HepG2 (cell line): Measurements from ENCODE around the gene TNFAIP1. TPM values are rescaled to one million over a fixed set of nuclear protein-coding genes. Genes with fewer than 3 reads are reported as not detected.

Experiments
- ATAC-seq: fragments of 200-7000 bp; cut with Tn5 transposase; 3 replicates; pipeline ENCODE4 v1.9.1; 2020; ENCODE audit warnings: mild to moderate bottlenecking, moderate library complexity
- BruUV-seq: library from RNA; stranded (reverse); fragments of 400-500 nt; replicated peaks from 2 replicates; lab custom pipeline; 2021; lab: Mats Ljungman, UMichigan
- CTCF ChIA-PET: fragments of 300-600 bp; formaldehyde crosslinking; extraction: SDS; loops from one replicate; lab custom pipeline; 2021; ENCODE audit warnings: low total read pairs, inconsistent platforms, low intra/inter-chr PET ratio; lab: Yijun Ruan, JAX
- POLR2A ChIA-PET: fragments of 350-600 bp; sonication (Branson Sonifier 250); formaldehyde crosslinking; loops from one replicate; lab custom pipeline; 2020; ENCODE audit warnings: antibody characterized with exemption, inconsistent platforms; lab: Yijun Ruan, JAX
- DNase-seq: peaks from one replicate; pipeline ENCODE4 v3.0.0-alpha.2; 2015; ENCODE audit warnings: low spot score
- FAIRE-seq: peaks from 3 replicates; lab custom pipeline; 2011; peaks lifted over from hg19 to GRCh38; lab: Jason Lieb, UNC
- H2AFZ ChIP-seq: one replicate; pipeline ENCODE4 v1.6.1; 2011; ENCODE audit warnings: low read length, inconsistent platforms
- H3K27ac ChIP-seq: fragments of 300-600 bp; 3 replicates; pipeline ENCODE4 v1.8.0; 2011; ENCODE audit warnings: mixed run types, mild to moderate bottlenecking, mixed read lengths, low read length, inconsistent platforms; ENCODE audit not compliant: insufficient read depth; ENCODE audit errors: extremely low read length
- H3K27me3 ChIP-seq, 2 experiments: fragments of 200-600 bp in 1 of 2; 2 replicates in 1 of 2; 3 replicates in 1 of 2; pipeline versions ENCODE4 v1.6.0 to v1.8.0; 2011; ENCODE audit warnings: low read length in 2 of 2, mild to moderate bottlenecking in 2 of 2, moderate library complexity in 2 of 2, inconsistent platforms in 1 of 2; ENCODE audit not compliant: insufficient read depth in 2 of 2, control insufficient read depth in 1 of 2
- H3K36me3 ChIP-seq, 2 experiments: fragments of 200-600 bp in 1 of 2; replicated peaks in 1 of 2; 2 replicates in 1 of 2; 3 replicates in 1 of 2; pipeline versions ENCODE4 v1.5.1 to v1.8.0; 2011; ENCODE audit warnings: low read length in 2 of 2, inconsistent platforms in 1 of 2; ENCODE audit not compliant: insufficient read depth in 2 of 2, control insufficient read depth in 1 of 2
- H3K4me1 ChIP-seq: 2 replicates; pipeline ENCODE4 v1.5.1; 2012; ENCODE audit warnings: low read length, inconsistent platforms; ENCODE audit not compliant: insufficient read depth
- H3K4me2 ChIP-seq: 2 replicates; pipeline ENCODE4 v1.6.0; 2011; ENCODE audit warnings: low read depth, low read length, inconsistent platforms
- H3K4me3 ChIP-seq, 3 experiments: fragments of 200-600 bp in 1 of 3; sonication (generic), shearing (Covaris generic) in 1 of 3; replicated peaks in 1 of 3; 2 replicates each; pipeline ENCODE4 v1.5.1; 2011 to 2016; ENCODE audit warnings: low read length in 3 of 3, inconsistent platforms in 2 of 3, low read depth in 2 of 3, mild to moderate bottlenecking in 2 of 3, control low read depth in 1 of 3, mixed read lengths in 1 of 3; ENCODE audit not compliant: insufficient read depth in 1 of 3
- H3K79me2 ChIP-seq: one replicate; pipeline ENCODE4 v1.6.1; 2011; ENCODE audit warnings: low read length, inconsistent platforms; ENCODE audit not compliant: insufficient read depth
- H3K9ac ChIP-seq: 2 replicates; pipeline ENCODE4 v1.6.0; 2011; ENCODE audit warnings: mild to moderate bottlenecking, low read depth, low read length, inconsistent platforms; ENCODE audit not compliant: insufficient read depth
- H3K9me3 ChIP-seq: 2 replicates; pipeline ENCODE4 v1.5.1; 2012; ENCODE audit warnings: mild to moderate bottlenecking, low read length
- H4K20me1 ChIP-seq: 2 replicates; pipeline ENCODE4 v1.6.0; 2011; ENCODE audit warnings: inconsistent platforms, mild to moderate bottlenecking, low read length, moderate library complexity; ENCODE audit not compliant: insufficient read depth
- ELF1 ChIP-seq: sonication (generic); formaldehyde crosslinking; IDR thresholded peaks from 2 replicates; pipeline ENCODE4 v1.4.0; 2020; ENCODE audit warnings: missing genetic modification reagents
- FIP1L1 ChIP-seq: fragments of 200-400 bp; formaldehyde crosslinking; IDR thresholded peaks from 2 replicates; pipeline ENCODE4 v1.6.1; 2018; ENCODE audit warnings: low read depth, mild to moderate bottlenecking, low read length, moderate library complexity, borderline replicate concordance; ENCODE audit not compliant: insufficient read depth
- FOSL1 ChIP-seq: sonication (generic); formaldehyde crosslinking; IDR thresholded peaks from 2 replicates; pipeline ENCODE4 v1.9.0; 2021; ENCODE audit warnings: missing genetic modification reagents, borderline replicate concordance
- GTF2F1 ChIP-seq: fragments of 150-350 bp; IDR thresholded peaks from 2 replicates; pipeline ENCODE4 v1.6.1; 2014; ENCODE audit warnings: low read length
- MBNL3 ChIP-seq: fragments of 250-450 bp; sonication (Bioruptor Pico); conservative IDR thresholded peaks from 2 replicates; pipeline ENCODE4 v1.8.0; 2022; ENCODE audit warnings: mild to moderate bottlenecking, inconsistent platforms
- PHF21A ChIP-seq: sonication (generic); formaldehyde crosslinking; IDR thresholded peaks from 2 replicates; pipeline ENCODE4 v1.5.0; 2020; ENCODE audit warnings: mild to moderate bottlenecking, missing genetic modification reagents
- PLRG1 ChIP-seq: fragments of 450-650 bp; conservative IDR thresholded peaks from 2 replicates; pipeline ENCODE4 v1.6.1; 2016
- REL ChIP-seq: sonication (generic); formaldehyde crosslinking; conservative IDR thresholded peaks from 2 replicates; pipeline ENCODE4 v1.8.0; 2022; ENCODE audit warnings: mild to moderate bottlenecking, missing genetic modification reagents, moderate library complexity
- ZBTB44 ChIP-seq: sonication (generic); formaldehyde crosslinking; IDR thresholded peaks from 2 replicates; pipeline ENCODE4 v1.4.0; 2020; ENCODE audit warnings: missing genetic modification reagents
- ZNF10 ChIP-seq: sonication (generic); formaldehyde crosslinking; IDR thresholded peaks from 2 replicates; pipeline ENCODE4 v1.4.0; 2020; ENCODE audit warnings: mild to moderate bottlenecking, low read depth, missing genetic modification reagents, borderline replicate concordance
- ZNF20 ChIP-seq: sonication (generic); formaldehyde crosslinking; IDR thresholded peaks from 2 replicates; pipeline ENCODE4 v1.4.0; 2020; ENCODE audit warnings: mild to moderate bottlenecking, moderate library complexity, missing genetic modification reagents
- WGBS: methylation state at CpG from one replicate; pipeline ENCODE4 v1.1.6; 2017; ENCODE audit warnings: low lambda C conversion rate; 5-methylcytosine and 5-hydroxymethylcytosine counted together
- in situ Hi-C: cut with HindIII; loops from 2 replicates; pipeline ENCODE4 v1.10.0; 2017; ENCODE audit warnings: low pct_unique_long_range_greater_than_20kb; ENCODE audit not compliant: extremely low pct_ligation_motif_present
- intact Hi-C: fragments of 100-400 bp; cut with micrococcal nuclease; formaldehyde crosslinking; loops from one replicate; pipeline ENCODE4 v1.10.0; 2022; ENCODE audit not compliant: unreplicated experiment
- polyA plus RNA-seq, 8 experiments: library from polyadenylated mRNA; depleted of rRNA in 3 of 8; stranded (reverse) in 7 of 8; unstranded in 1 of 8; fragments of >200 nt; fragmentation: Illumina TruSeq in 4 of 8; extraction: Trizol in 4 of 8; gene quantifications; 2 replicates each; pipeline versions ENCODE4 v1.2.1 to v1.2.3, GENCODE V29; 2011 to 2016; ENCODE audit warnings: low read depth in 4 of 8, missing spikeins in 1 of 8, mixed read lengths in 1 of 8; ENCODE audit not compliant: insufficient read depth in 1 of 8
- total RNA-seq, 5 experiments: library from RNA; depleted of rRNA; stranded (reverse); fragments of >200 nt; fragmentation: Illumina TruSeq; extraction: Trizol; gene quantifications; 2 replicates each; pipeline ENCODE4 v1.2.3, GENCODE V29; 2016; ENCODE audit warnings: low read depth in 1 of 5
- TF ChIP-seq, protein P1 (sequence below): sonication (generic); formaldehyde crosslinking; IDR thresholded peaks from 2 replicates; pipeline ENCODE4 v1.5.1; 2020; ENCODE audit warnings: missing genetic modification reagents, mild to moderate bottlenecking, borderline replicate concordance
- TF ChIP-seq, protein P2 (sequence below), 2 experiments: sonication (generic) in 1 of 2; formaldehyde crosslinking in 1 of 2; IDR thresholded peaks; 2 replicates each; pipeline versions ENCODE4 v1.5.1 to v1.6.1; 2011 to 2020; ENCODE audit warnings: borderline replicate concordance in 1 of 2, low read depth in 1 of 2, low read length in 1 of 2, mild to moderate bottlenecking in 1 of 2, missing genetic modification reagents in 1 of 2, moderate library complexity in 1 of 2

Gene TNFAIP1
- total and polyA plus RNA-seq, 2 of the 13 experiments (the other 11 are each of a cell fraction or from before 2014, with no cell fraction given), result 17.5 to 40.6 TPM

- no peak overlapping the region for H3K27ac ChIP-seq
- POLR2A ChIA-PET, result no interaction called here
- peaks cover 23 to 36% of the 10 kb centered on the region in 2 experiments; a peak in 4 of 5 replicates for H3K36me3 ChIP-seq
- no peak for ATAC-seq
- H3K27me3 ChIP-seq, result no peaks in the 10 kb centered on the region; a peak in 1 of 5 replicates
- TF ChIP-seq GTF2F1, result no peak
- TF ChIP-seq, all 625 proteins: peak for 0
- no TSS peak for BruUV-seq
- Histone ChIP-seq H3K9ac (no peak overlapping the region), H3K4me2 (no peak overlapping the region), H3K9me3 (no peaks in the 10 kb centered on the region), H3K79me2 (peaks cover 32% of the 10 kb centered on the region), H2AFZ (no peak overlapping the region), H4K20me1 (no peaks in the 10 kb centered on the region; the same call in 1 of the 2 replicates), H3K4me1 (peaks cover 19% of the 10 kb centered on the region), H3K4me3 (no peak overlapping the region)
- CTCF ChIA-PET, result no interaction called here
- no peak for DNase-seq
- in situ Hi-C loops, result no loop called here
- intact Hi-C loops, result no loop called here
- no peak for FAIRE-seq
- WGBS, result 100% methylated on average over 5 of the region's 15 CpGs
These were observed 3.9 kb downstream of the TNFAIP1 start for GRCh38 chr17:28339431-28339830.

DNA sequence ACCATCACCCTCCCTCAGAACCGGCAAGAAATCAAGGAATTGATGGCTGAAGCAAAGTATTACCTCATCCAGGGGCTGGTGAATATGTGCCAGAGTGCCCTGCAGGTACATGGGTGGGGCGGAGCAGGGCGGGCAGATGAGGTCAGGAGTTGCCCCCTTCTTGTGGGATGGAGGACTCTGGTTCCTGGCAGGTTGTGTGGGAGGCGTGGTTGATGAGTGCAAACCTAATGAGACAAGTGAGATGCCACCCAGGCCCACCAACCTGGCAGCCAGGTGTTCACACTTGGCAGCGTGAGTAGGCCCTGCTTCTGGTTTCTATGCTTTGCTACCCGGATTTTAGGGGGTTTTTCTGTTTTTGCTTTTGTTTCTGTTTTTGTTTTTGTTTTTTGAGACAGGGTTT is 4.8 kb downstream of the TNFAIP1 start:
- ATAC-seq (no peak), DNase-seq (no peak), FAIRE-seq (no peak)
- ChIA-PET CTCF (no interaction called here), POLR2A (no interaction called here)
- WGBS, result 90% methylated on average over 6 of the region's 6 CpGs
- no TSS peak for BruUV-seq
- Histone ChIP-seq H3K4me2 (no peak overlapping the region), H3K79me2 (peaks cover 25% of the 10 kb centered on the region), H2AFZ (no peak overlapping the region), H3K36me3 (peaks cover 28 to 43% of the 10 kb centered on the region in 2 experiments), H3K9me3 (no peaks in the 10 kb centered on the region), H3K27ac (no peak overlapping the region), H3K4me3 (no peak overlapping the region), H3K27me3 (no peaks in the 10 kb centered on the region; a peak in 1 of 5 replicates), H3K9ac (no peak overlapping the region), H4K20me1 (no peaks in the 10 kb centered on the region; the same call in 1 of the 2 replicates), H3K4me1 (peaks cover 17% of the 10 kb centered on the region)
- TF ChIP-seq FIP1L1 (no peak), ZBTB44 (CRISPR knock-in tag) (no peak), PHF21A (CRISPR knock-in tag) (no peak), FOSL1 (CRISPR knock-in tag) (no peak), ZNF20 (no peak), MBNL3 (CRISPR knock-in tag) (no peak), ELF1 (CRISPR knock-in tag) (no peak), REL (CRISPR knock-in tag) (no peak), PLRG1 (no peak), ZNF10 (no peak)
- TF ChIP-seq, protein P1, sequence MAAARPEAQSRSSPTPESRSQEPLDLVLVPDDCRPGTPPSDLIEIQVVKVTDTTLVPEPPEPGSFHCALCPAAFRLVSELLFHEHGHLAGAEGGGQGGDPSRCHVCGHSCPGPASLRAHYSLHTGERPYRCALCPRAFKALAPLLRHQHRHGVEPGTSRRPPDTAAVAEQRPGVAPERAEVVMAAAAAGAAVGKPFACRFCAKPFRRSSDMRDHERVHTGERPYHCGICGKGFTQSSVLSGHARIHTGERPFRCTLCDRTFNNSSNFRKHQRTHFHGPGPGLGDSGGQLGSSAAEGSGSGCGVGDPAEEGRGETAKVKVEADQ (CRISPR knock-in tag), result no peak
- TF ChIP-seq, protein P2, sequence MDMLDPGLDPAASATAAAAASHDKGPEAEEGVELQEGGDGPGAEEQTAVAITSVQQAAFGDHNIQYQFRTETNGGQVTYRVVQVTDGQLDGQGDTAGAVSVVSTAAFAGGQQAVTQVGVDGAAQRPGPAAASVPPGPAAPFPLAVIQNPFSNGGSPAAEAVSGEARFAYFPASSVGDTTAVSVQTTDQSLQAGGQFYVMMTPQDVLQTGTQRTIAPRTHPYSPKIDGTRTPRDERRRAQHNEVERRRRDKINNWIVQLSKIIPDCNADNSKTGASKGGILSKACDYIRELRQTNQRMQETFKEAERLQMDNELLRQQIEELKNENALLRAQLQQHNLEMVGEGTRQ (IDR thresholded peaks at IDR 0.05; ENCODE audit: low read depth, low read length), result no peak
- TF ChIP-seq, protein P2 (CRISPR knock-in tag; IDR thresholded peaks at IDR 0.05; ENCODE audit: borderline replicate concordance), result no peak
- intact Hi-C loops (no loop called here), in situ Hi-C loops (no loop called here)
